GM23248 (cell line): ENCODE measurements around the gene SLC4A4.

ENCODE experiments used
- EZH2 ChIP-seq: fragments of 200-600 bp; sonication (generic); IDR thresholded peaks from 2 replicates; pipeline ENCODE4 v1.6.1; 2018; ENCODE audit warnings: antibody characterized with exemption, mild to moderate bottlenecking; ENCODE audit not compliant: insufficient read depth, poor library complexity, severe bottlenecking
- EZH2phosphoT487 ChIP-seq: fragments of 200-600 bp; sonication (generic); IDR thresholded peaks from 2 replicates; pipeline ENCODE4 v1.6.1; 2018; ENCODE audit warnings: antibody characterized with exemption, moderate library complexity, mild to moderate bottlenecking, low read depth; ENCODE audit not compliant: insufficient read depth

- no peak for TF ChIP-seq EZH2phosphoT487
- TF ChIP-seq EZH2, result no peak
Observed at GRCh38 chr4:71564775-71565174, 226.0 kb downstream of the SLC4A4 start.
